HepG2 (cell line): Measurements from ENCODE around the gene AKAP6. TPM values are rescaled to one million over a fixed set of nuclear protein-coding genes. Genes with fewer than 3 reads are reported as not detected.

Experiments used
- ATAC-seq: fragments of 200-7000 bp; cut with Tn5 transposase; 3 replicates; pipeline ENCODE4 v1.9.1; 2020; ENCODE audit warnings: mild to moderate bottlenecking, moderate library complexity
- BruUV-seq: library from RNA; stranded (reverse); fragments of 400-500 nt; replicated peaks from 2 replicates; lab custom pipeline; 2021; lab: Mats Ljungman, UMichigan
- CTCF ChIA-PET: fragments of 300-600 bp; formaldehyde crosslinking; extraction: SDS; loops from one replicate; lab custom pipeline; 2021; ENCODE audit warnings: low total read pairs, inconsistent platforms, low intra/inter-chr PET ratio; lab: Yijun Ruan, JAX
- POLR2A ChIA-PET: fragments of 350-600 bp; sonication (Branson Sonifier 250); formaldehyde crosslinking; loops from one replicate; lab custom pipeline; 2020; ENCODE audit warnings: antibody characterized with exemption, inconsistent platforms; lab: Yijun Ruan, JAX
- DNase-seq: peaks from one replicate; pipeline ENCODE4 v3.0.0-alpha.2; 2015; ENCODE audit warnings: low spot score
- FAIRE-seq: peaks from 3 replicates; lab custom pipeline; 2011; peaks lifted over from hg19 to GRCh38; lab: Jason Lieb, UNC
- H2AFZ ChIP-seq: one replicate; pipeline ENCODE4 v1.6.1; 2011; ENCODE audit warnings: low read length, inconsistent platforms
- H3K27ac ChIP-seq: fragments of 300-600 bp; 3 replicates; pipeline ENCODE4 v1.8.0; 2011; ENCODE audit warnings: mixed run types, mild to moderate bottlenecking, mixed read lengths, low read length, inconsistent platforms; ENCODE audit not compliant: insufficient read depth; ENCODE audit errors: extremely low read length
- H3K27me3 ChIP-seq, 2 experiments: fragments of 200-600 bp in 1 of 2; 2 replicates in 1 of 2; 3 replicates in 1 of 2; pipeline versions ENCODE4 v1.6.0 to v1.8.0; 2011; ENCODE audit warnings: low read length in 2 of 2, mild to moderate bottlenecking in 2 of 2, moderate library complexity in 2 of 2, inconsistent platforms in 1 of 2; ENCODE audit not compliant: insufficient read depth in 2 of 2, control insufficient read depth in 1 of 2
- H3K36me3 ChIP-seq, 2 experiments: fragments of 200-600 bp in 1 of 2; replicated peaks in 1 of 2; 2 replicates in 1 of 2; 3 replicates in 1 of 2; pipeline versions ENCODE4 v1.5.1 to v1.8.0; 2011; ENCODE audit warnings: low read length in 2 of 2, inconsistent platforms in 1 of 2; ENCODE audit not compliant: insufficient read depth in 2 of 2, control insufficient read depth in 1 of 2
- H3K4me1 ChIP-seq: 2 replicates; pipeline ENCODE4 v1.5.1; 2012; ENCODE audit warnings: low read length, inconsistent platforms; ENCODE audit not compliant: insufficient read depth
- H3K4me2 ChIP-seq: 2 replicates; pipeline ENCODE4 v1.6.0; 2011; ENCODE audit warnings: low read depth, low read length, inconsistent platforms
- H3K4me3 ChIP-seq, 3 experiments: fragments of 200-600 bp in 1 of 3; sonication (generic), shearing (Covaris generic) in 1 of 3; replicated peaks in 1 of 3; 2 replicates each; pipeline ENCODE4 v1.5.1; 2011 to 2016; ENCODE audit warnings: low read length in 3 of 3, inconsistent platforms in 2 of 3, low read depth in 2 of 3, mild to moderate bottlenecking in 2 of 3, control low read depth in 1 of 3, mixed read lengths in 1 of 3; ENCODE audit not compliant: insufficient read depth in 1 of 3
- H3K79me2 ChIP-seq: one replicate; pipeline ENCODE4 v1.6.1; 2011; ENCODE audit warnings: low read length, inconsistent platforms; ENCODE audit not compliant: insufficient read depth
- H3K9ac ChIP-seq: 2 replicates; pipeline ENCODE4 v1.6.0; 2011; ENCODE audit warnings: mild to moderate bottlenecking, low read depth, low read length, inconsistent platforms; ENCODE audit not compliant: insufficient read depth
- H3K9me3 ChIP-seq: 2 replicates; pipeline ENCODE4 v1.5.1; 2012; ENCODE audit warnings: mild to moderate bottlenecking, low read length
- H4K20me1 ChIP-seq: 2 replicates; pipeline ENCODE4 v1.6.0; 2011; ENCODE audit warnings: inconsistent platforms, mild to moderate bottlenecking, low read length, moderate library complexity; ENCODE audit not compliant: insufficient read depth
- EEA1 ChIP-seq: sonication (generic); formaldehyde crosslinking; IDR thresholded peaks from 2 replicates; pipeline ENCODE4 v1.5.1; 2020; ENCODE audit warnings: mild to moderate bottlenecking, missing genetic modification reagents, borderline replicate concordance
- FOXC1 ChIP-seq: sonication (generic); formaldehyde crosslinking; IDR thresholded peaks from 2 replicates; pipeline ENCODE4 v1.8.0; 2022; ENCODE audit warnings: mild to moderate bottlenecking, missing genetic modification reagents, borderline replicate concordance
- IKZF1 ChIP-seq: fragments of 450-650 bp; IDR thresholded peaks from 2 replicates; pipeline ENCODE4 v1.7.1; 2016
- MYNN ChIP-seq: sonication (generic); formaldehyde crosslinking; IDR thresholded peaks from 2 replicates; pipeline ENCODE4 v1.4.0; 2020; ENCODE audit warnings: mild to moderate bottlenecking, low read depth, missing genetic modification reagents
- ZBTB21 ChIP-seq: sonication (generic); formaldehyde crosslinking; IDR thresholded peaks from 2 replicates; pipeline ENCODE4 v1.4.0; 2020; ENCODE audit warnings: missing genetic modification reagents
- WGBS: methylation state at CpG from one replicate; pipeline ENCODE4 v1.1.6; 2017; ENCODE audit warnings: low lambda C conversion rate; 5-methylcytosine and 5-hydroxymethylcytosine counted together
- in situ Hi-C: cut with HindIII; loops from 2 replicates; pipeline ENCODE4 v1.10.0; 2017; ENCODE audit warnings: low pct_unique_long_range_greater_than_20kb; ENCODE audit not compliant: extremely low pct_ligation_motif_present
- intact Hi-C: fragments of 100-400 bp; cut with micrococcal nuclease; formaldehyde crosslinking; loops from one replicate; pipeline ENCODE4 v1.10.0; 2022; ENCODE audit not compliant: unreplicated experiment
- polyA plus RNA-seq, 8 experiments: library from polyadenylated mRNA; depleted of rRNA in 3 of 8; stranded (reverse) in 7 of 8; unstranded in 1 of 8; fragments of >200 nt; fragmentation: Illumina TruSeq in 4 of 8; extraction: Trizol in 4 of 8; gene quantifications; 2 replicates each; pipeline versions ENCODE4 v1.2.1 to v1.2.3, GENCODE V29; 2011 to 2016; ENCODE audit warnings: low read depth in 4 of 8, missing spikeins in 1 of 8, mixed read lengths in 1 of 8; ENCODE audit not compliant: insufficient read depth in 1 of 8
- total RNA-seq, 5 experiments: library from RNA; depleted of rRNA; stranded (reverse); fragments of >200 nt; fragmentation: Illumina TruSeq; extraction: Trizol; gene quantifications; 2 replicates each; pipeline ENCODE4 v1.2.3, GENCODE V29; 2016; ENCODE audit warnings: low read depth in 1 of 5
- TF ChIP-seq, protein P1 (sequence below): sonication (generic); formaldehyde crosslinking; IDR thresholded peaks from 2 replicates; pipeline ENCODE4 v1.5.0; 2020; ENCODE audit warnings: missing genetic modification reagents
- TF ChIP-seq, protein P2 (sequence below): sonication (generic); formaldehyde crosslinking; IDR thresholded peaks from 2 replicates; pipeline ENCODE4 v1.4.0; 2020; ENCODE audit warnings: missing genetic modification reagents, borderline replicate concordance
- TF ChIP-seq, protein P3 (sequence below): sonication (generic); formaldehyde crosslinking; IDR thresholded peaks from 2 replicates; pipeline ENCODE4 v1.4.0; 2020; ENCODE audit warnings: missing genetic modification reagents, borderline replicate concordance

Gene AKAP6
- total and polyA plus RNA-seq, 2 of the 13 experiments (the other 11 are each of a cell fraction or from before 2014, with no cell fraction given), result 1.4 TPM

DNA sequence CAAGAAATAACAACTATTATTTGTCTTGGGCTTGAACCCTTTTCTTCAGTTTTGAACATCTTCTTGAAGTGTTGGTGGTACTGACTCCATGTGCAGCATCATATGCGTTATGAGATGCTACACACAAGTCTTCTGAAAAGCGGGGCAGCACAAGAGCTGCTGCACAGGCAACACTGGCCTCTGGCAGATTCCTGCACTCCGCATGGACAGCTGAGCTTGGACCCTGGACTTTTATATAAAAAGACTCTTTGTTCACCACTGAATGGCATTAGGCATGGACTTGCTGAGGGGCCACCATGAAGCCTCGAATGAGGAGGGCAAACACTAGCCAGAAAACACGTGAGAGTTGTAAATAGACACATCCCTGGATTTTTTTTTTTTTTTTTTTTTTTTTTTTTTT is 398.7 kb downstream of the AKAP6 start:
- no peak overlapping the region for H3K4me3 ChIP-seq
- peaks cover 3% of the 10 kb centered on the region; the same call in 1 of the 2 replicates for H3K9me3 ChIP-seq
- in situ Hi-C loops, result no loop called here
- ChIA-PET POLR2A (no interaction called here), CTCF (no interaction called here)
- WGBS, result 4% methylated on average over 5 of the region's 5 CpGs
- no peaks in the 10 kb centered on the region for H3K4me1 ChIP-seq
- no peak overlapping the region for H3K4me2 ChIP-seq
- no peaks in the 10 kb centered on the region for H4K20me1 ChIP-seq
- DNase-seq, result peak; percentile 35
- no peak overlapping the region for H3K27ac ChIP-seq
- peak; percentile 54 for ATAC-seq
- no peaks in the 10 kb centered on the region for H3K79me2 ChIP-seq
- no TSS peak for BruUV-seq
- intact Hi-C loops, result no loop called here
- no peak for TF ChIP-seq IKZF1
- TF ChIP-seq, protein P1, sequence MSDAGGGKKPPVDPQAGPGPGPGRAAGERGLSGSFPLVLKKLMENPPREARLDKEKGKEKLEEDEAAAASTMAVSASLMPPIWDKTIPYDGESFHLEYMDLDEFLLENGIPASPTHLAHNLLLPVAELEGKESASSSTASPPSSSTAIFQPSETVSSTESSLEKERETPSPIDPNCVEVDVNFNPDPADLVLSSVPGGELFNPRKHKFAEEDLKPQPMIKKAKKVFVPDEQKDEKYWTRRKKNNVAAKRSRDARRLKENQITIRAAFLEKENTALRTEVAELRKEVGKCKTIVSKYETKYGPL, result no peak
- TF ChIP-seq, protein P2, sequence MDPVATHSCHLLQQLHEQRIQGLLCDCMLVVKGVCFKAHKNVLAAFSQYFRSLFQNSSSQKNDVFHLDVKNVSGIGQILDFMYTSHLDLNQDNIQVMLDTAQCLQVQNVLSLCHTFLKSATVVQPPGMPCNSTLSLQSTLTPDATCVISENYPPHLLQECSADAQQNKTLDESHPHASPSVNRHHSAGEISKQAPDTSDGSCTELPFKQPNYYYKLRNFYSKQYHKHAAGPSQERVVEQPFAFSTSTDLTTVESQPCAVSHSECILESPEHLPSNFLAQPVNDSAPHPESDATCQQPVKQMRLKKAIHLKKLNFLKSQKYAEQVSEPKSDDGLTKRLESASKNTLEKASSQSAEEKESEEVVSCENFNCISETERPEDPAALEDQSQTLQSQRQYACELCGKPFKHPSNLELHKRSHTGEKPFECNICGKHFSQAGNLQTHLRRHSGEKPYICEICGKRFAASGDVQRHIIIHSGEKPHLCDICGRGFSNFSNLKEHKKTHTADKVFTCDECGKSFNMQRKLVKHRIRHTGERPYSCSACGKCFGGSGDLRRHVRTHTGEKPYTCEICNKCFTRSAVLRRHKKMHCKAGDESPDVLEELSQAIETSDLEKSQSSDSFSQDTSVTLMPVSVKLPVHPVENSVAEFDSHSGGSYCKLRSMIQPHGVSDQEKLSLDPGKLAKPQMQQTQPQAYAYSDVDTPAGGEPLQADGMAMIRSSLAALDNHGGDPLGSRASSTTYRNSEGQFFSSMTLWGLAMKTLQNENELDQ (CRISPR knock-in tag), result no peak
- TF ChIP-seq ZBTB21 (CRISPR knock-in tag), result no peak
- TF ChIP-seq, protein P3, sequence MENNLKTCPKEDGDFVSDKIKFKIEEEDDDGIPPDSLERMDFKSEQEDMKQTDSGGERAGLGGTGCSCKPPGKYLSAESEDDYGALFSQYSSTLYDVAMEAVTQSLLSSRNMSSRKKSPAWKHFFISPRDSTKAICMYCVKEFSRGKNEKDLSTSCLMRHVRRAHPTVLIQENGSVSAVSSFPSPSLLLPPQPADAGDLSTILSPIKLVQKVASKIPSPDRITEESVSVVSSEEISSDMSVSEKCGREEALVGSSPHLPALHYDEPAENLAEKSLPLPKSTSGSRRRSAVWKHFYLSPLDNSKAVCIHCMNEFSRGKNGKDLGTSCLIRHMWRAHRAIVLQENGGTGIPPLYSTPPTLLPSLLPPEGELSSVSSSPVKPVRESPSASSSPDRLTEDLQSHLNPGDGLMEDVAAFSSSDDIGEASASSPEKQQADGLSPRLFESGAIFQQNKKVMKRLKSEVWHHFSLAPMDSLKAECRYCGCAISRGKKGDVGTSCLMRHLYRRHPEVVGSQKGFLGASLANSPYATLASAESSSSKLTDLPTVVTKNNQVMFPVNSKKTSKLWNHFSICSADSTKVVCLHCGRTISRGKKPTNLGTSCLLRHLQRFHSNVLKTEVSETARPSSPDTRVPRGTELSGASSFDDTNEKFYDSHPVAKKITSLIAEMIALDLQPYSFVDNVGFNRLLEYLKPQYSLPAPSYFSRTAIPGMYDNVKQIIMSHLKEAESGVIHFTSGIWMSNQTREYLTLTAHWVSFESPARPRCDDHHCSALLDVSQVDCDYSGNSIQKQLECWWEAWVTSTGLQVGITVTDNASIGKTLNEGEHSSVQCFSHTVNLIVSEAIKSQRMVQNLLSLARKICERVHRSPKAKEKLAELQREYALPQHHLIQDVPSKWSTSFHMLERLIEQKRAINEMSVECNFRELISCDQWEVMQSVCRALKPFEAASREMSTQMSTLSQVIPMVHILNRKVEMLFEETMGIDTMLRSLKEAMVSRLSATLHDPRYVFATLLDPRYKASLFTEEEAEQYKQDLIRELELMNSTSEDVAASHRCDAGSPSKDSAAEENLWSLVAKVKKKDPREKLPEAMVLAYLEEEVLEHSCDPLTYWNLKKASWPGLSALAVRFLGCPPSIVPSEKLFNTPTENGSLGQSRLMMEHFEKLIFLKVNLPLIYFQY (CRISPR knock-in tag), result no peak
- no peak for TF ChIP-seq EEA1
- TF ChIP-seq FOXC1, result no peak
- no peak for TF ChIP-seq MYNN (CRISPR knock-in tag)
- H2AFZ ChIP-seq, result no peak overlapping the region
- H3K9ac ChIP-seq, result no peak overlapping the region
- no peaks in the 10 kb centered on the region for H3K27me3 ChIP-seq
- FAIRE-seq, result no peak
- H3K36me3 ChIP-seq, result no peaks in the 10 kb centered on the region
